Epithelial cell of proximal tubule (primary cell): ENCODE measurements around the gene KANK4. TPM values are rescaled to one million over a fixed set of nuclear protein-coding genes. Genes with fewer than 3 reads are reported as not detected.

Experiments used
- DNase-seq: peaks from one replicate; pipeline ENCODE4 v3.0.0-alpha.2; 2011; ENCODE audit warnings: low read depth
- H3K4me3 ChIP-seq: 2 replicates; pipeline ENCODE4 v1.5.1; 2011; ENCODE audit warnings: low read depth, mild to moderate bottlenecking, low read length
- CTCF ChIP-seq: conservative IDR thresholded peaks from 2 replicates; pipeline ENCODE4 v1.5.1; 2012; ENCODE audit warnings: low read depth, mild to moderate bottlenecking, low read length
- total RNA-seq: library from RNA; depleted of rRNA; stranded (reverse); fragments of >200 nt; gene quantifications from 2 replicates; pipeline ENCODE4 v1.2.3, GENCODE V29; 2015

The KANK4 gene
- total RNA-seq, 1 donor from 2014 or later: not detected

DNA sequence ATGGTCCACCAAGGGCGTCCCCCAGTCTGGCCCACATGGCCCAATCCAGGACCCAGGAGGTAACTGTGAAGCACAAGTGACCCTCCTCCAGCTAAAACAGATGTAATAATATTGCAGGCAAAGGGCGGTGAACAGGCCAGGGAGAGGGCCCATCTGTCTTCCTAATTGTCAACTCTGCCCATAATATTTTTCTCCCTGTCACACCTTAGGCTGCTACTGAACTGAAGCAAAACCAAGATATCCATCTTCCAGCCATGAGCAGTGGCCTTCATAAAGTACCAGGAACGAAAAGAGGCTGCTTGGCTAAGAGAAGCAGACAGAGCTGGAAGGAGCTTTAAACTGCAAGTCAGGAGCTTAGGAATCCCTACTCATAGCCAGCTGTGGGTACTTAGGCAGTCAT, 3.1 kb downstream of the KANK4 start:
- DNase-seq: no peak
- no peak for TF ChIP-seq CTCF
- H3K4me3 ChIP-seq: no peak overlapping the region

DNA sequence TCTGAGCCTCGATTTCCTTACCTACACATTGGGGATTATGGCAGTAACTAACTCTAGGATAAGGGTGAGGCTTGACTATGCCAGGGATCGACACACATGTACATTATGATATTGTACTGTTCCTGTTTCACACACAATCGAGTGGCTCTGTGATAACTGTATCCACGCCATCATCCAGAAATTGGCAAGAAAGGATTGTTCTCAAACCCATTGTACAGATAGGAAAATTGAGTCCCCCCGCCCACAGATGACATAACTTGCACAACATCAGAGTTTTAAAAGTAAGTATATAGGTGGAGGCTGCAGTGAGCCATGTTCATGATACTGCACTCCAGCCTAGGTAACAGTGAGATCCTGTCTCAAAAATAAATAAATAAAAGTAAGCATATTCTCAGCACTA, 3.8 kb downstream of the KANK4 start:
- H3K4me3 ChIP-seq: no peak overlapping the region
- no peak for TF ChIP-seq CTCF
- DNase-seq: no peak

- DNase-seq: no peak
- H3K4me3 ChIP-seq: no peak overlapping the region
- no peak for TF ChIP-seq CTCF
Observed at GRCh38 chr1:62314454-62315350, 4.5 kb downstream of the KANK4 start.

DNA sequence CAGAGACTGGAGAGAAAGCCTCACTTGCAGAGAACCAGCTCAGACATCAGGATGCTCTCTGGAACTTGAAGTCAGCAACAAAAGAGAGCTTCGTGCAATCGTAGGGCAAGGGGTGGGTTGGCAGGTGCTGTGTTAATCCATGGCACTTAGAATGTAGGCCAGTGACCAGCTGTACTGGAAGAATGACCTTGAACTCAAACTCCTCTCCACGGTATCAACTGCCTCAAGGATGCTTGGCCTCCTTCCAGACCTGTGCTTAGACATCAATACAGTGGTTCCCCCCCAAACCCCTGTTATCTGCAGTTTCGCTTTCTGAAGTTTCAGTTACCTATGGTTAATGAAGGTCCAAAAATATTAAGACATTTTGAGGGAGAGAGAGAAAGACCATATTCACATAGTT, 6.5 kb downstream of the KANK4 start:
- H3K4me3 ChIP-seq: no peak overlapping the region
- no peak for TF ChIP-seq CTCF
- no peak for DNase-seq

DNA sequence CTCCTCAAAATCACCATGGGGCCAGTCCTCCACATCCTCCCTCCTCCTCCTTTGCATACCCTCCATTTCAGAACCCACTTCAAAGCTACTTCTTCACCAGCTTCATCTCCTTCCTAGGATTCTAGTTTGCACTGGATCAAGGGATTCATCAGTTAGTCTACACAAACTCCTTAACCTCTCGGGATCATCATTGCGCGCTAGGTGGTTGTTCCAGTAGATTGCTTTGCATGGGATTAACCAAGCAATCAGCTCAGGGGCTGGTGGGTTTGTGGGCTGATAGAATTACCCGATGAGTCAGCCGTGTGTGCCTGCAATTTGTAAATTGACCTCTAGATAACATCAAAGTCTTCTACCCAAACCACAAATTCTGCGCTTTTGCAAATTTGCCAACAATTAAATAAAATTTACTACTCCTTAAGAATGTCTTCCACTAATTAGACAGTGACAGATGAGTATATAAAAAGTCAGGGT, 7.7 kb downstream of the KANK4 start:
- no peak for DNase-seq
- H3K4me3 ChIP-seq: no peak overlapping the region
- TF ChIP-seq CTCF: no peak

GRCh38 chr1:62309906-62310305, 9.3 kb downstream of the KANK4 start:
- no peak for TF ChIP-seq CTCF
- H3K4me3 ChIP-seq: no peak overlapping the region
- no peak for DNase-seq

DNA sequence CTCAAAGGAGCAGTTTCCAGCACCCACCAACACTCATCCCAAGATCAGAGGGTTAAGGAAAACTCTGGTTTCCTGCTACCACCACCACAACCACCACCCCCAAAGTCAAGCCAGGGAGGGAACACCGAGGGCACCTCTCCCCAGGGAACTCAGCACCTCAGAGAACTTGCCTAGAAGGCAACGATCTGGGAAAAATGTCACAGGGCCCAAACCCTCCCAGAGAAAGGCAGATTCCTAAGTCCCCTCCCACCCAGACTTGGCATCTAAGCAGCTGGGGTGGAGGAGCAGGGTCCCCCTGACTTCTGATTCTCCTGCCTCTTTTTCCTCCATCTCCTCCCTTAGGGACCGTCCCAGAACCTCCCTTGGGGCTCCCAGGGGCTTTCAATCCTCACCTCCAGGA, 10.6 kb downstream of the KANK4 start:
- H3K4me3 ChIP-seq: no peak overlapping the region
- DNase-seq: no peak
- no peak for TF ChIP-seq CTCF
